NCI-H2196 (cell line): ENCODE measurements around the gene BCL2.

Experiments
- DNase-seq: peaks from one replicate; lab custom pipeline; 2025; ENCODE audit not compliant: unreplicated experiment; lab: John Stamatoyannopoulos, UW

Gene BCL2

GRCh38 chr18:63161761-63162195 is 157.8 kb downstream of the BCL2 start:
- peak; percentile 50 for DNase-seq

GRCh38 chr18:63161032-63161760 is 158.4 kb downstream of the BCL2 start:
- DNase-seq: no peak

GRCh38 chr18:63160172-63160995 is 159.2 kb downstream of the BCL2 start:
- DNase-seq: no peak

DNA sequence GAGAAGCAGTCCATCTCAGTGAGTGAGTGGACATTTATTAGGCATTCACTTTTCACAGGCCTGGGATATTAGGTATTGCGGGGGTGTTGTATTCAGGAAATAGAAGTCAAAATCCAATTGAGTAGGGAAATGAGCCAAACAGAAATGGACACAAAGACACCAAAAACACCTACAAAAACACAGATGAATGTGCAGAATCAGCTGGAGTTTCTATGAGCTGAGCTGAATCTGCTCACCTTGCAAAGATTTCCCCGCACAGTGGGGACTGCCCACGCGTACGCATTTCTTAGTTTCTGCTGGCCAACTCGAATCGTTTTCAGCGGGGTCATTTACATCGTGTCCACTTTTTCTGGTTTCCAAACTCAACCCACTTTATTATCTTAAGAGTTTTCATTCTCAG is 160.0 kb downstream of the BCL2 start:
- no peak for DNase-seq

DNA sequence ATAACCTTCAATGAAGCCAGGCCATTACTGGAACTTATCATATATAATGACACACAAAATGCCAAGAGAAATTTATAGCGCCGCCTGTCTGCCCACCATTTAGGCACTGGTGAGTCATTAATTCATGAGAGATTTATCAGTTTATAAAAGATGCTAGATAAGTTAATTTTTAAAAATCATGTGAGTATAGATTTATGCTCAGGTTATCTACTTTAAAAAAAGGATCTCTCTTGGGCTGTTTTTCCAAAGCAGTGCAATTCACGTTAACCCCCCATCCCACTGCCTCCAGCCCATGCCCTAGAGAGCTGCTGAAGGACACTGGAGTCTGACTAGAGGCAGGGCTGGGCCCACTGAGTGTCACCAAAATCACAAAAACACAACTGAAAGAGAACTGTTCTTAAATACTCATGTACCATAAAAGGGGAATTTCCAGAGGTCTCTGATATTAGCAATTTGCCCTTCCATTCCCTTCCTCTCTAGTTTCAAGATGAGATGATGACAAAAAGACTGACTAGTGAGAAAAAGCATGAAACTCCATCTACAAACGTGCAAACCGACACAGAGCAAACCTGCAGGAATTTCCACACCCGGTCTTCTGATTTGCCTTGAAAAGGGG is 160.8 kb downstream of the BCL2 start:
- DNase-seq: no peak

DNA sequence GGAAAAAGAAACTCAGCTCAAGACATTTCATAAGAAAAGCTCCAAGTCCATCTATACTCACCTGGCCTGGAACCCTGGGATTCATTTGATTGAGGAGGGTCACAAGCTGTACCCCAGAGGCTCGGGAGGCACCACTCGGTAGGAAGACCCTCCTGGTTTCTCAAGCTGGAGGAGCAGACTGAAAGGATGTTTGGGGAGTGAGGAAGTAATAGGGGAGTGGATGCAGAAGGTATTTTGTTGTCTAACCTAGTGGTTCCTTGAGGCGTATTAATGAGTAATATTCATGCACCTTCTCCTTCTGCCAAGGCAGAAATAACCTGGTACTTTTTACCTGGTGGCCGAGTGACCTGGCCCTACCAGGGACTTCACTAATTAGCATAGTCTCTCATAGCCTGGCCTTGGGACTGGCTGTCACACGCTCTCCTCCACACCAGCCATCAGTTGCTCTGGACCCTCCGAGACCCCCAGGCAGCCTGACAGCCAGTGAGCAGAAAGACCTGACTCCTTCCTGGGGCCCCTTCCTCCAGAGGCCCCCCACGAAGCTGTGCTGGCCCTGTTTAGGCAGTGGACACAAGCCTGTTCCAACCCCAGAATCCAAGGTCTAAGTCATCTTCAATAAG is 161.4 kb downstream of the BCL2 start:
- no peak for DNase-seq

DNA sequence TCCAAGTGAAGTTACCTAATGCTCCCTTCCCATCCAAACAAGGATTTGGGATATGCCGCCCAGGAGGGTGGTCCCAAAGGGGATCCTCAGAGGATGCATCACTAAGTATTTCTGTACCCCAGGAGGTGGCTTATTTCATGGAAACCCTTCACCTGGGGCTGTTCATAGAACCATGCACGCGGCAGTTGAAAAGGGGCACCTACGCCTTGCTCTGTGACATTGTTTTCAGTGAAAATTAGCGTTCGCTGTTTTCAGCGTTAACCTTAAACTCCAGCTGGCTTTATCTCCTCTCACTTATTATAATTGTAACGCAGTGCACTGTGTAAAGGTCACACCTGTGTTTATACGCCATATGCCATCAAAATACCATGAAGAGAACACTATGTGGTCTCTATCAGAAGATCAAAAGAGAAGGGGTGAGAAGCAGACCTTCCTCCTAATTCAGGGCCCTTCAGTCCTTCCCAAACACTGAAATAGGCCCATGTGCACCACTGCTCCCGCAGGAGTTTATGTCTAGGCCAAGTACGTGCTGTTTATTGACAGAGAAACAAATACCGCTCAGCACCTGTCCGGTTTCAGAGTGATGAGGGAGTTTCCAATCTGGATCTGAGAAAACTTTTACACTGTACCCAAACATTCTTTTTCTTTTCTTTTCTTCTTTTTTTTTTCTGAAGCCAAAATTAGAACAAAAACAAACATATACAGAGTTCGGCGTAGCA is 162.1 kb downstream of the BCL2 start:
- peak; percentile 36 for DNase-seq

GRCh38 chr18:63155910-63156773 is 163.4 kb downstream of the BCL2 start:
- DNase-seq: no peak

- DNase-seq: peak; percentile 93
Measured at GRCh38 chr18:63155169-63155852, 164.3 kb downstream of the BCL2 start.

DNA sequence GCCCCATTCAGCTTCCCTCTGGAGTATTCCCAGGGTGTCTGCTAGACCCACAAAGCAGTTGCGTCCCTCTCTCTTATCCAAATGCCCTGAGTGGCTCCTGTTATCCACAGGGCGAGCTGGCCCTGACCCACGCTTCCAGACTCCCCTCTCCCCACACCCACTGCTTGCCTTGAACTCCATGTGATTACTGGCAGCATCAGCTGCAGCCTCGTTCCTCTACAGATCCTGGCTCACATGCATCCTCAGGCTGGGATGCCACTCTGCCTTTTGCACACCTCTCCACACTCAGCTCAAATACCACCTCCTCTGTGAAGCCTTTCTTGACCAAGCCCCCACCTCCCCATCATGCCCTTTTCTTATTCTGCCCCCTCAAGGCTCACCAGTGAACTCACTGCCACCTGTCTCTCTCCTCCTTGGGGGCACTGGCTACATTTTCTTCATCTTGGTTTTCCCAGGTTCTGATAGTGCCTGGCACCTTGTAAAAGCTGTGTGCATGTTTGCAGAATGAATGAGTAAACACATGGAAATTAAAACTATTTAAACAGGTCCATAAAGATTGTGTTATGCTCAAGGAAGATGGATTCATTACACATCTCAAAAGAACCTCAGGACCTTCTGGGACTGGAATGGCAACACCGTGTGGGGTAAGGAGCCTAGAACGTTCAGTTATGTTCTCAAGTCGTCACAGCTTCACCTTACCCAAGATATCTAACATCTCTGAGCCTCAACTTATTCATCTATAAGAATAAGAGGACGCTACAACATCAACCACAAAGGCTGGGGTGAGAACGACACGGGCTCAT is 165.0 kb downstream of the BCL2 start:
- no peak for DNase-seq

DNA sequence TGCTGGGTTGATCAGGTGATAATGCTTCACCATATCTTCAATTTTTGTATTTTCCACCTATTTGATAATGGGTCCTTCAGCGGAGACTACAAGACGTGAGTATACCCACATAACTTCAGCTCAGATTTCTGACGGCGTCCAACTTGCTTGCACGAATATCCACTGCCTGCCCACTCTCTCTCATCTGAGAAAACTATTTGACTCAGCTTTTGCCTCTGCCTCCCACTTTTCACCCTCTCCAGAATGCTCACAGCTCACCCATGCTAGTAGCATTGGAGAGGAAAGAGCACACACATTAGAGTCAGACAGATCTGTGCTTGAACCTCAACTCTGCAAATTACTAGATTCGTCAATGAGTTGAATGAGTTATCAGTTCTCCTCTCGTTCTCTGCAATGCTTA is 166.8 kb downstream of the BCL2 start:
- DNase-seq: no peak

- no peak for DNase-seq
Measured at GRCh38 chr18:63152096-63152495, 167.5 kb downstream of the BCL2 start.

- no peak for DNase-seq
Measured at GRCh38 chr18:63151539-63151938, 168.0 kb downstream of the BCL2 start.

GRCh38 chr18:63150942-63151421 is 168.6 kb downstream of the BCL2 start:
- DNase-seq: no peak

- no peak for DNase-seq
Measured at GRCh38 chr18:63150326-63150725, 169.2 kb downstream of the BCL2 start.

DNA sequence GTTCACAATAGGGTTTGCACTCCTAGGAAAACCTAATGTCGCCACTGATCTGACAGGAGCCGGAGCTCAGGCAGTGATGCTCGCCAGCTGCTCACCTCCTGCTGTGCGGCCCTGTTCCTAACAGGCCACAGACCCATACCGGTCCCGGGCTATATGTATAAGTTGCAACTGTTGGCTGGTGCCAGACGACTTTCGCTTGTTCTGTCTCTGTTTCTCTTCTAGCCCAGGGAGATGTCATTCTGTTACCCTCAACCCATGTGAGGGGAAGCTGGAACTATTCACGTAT is 170.3 kb downstream of the BCL2 start:
- peak; percentile 29 for DNase-seq

DNA sequence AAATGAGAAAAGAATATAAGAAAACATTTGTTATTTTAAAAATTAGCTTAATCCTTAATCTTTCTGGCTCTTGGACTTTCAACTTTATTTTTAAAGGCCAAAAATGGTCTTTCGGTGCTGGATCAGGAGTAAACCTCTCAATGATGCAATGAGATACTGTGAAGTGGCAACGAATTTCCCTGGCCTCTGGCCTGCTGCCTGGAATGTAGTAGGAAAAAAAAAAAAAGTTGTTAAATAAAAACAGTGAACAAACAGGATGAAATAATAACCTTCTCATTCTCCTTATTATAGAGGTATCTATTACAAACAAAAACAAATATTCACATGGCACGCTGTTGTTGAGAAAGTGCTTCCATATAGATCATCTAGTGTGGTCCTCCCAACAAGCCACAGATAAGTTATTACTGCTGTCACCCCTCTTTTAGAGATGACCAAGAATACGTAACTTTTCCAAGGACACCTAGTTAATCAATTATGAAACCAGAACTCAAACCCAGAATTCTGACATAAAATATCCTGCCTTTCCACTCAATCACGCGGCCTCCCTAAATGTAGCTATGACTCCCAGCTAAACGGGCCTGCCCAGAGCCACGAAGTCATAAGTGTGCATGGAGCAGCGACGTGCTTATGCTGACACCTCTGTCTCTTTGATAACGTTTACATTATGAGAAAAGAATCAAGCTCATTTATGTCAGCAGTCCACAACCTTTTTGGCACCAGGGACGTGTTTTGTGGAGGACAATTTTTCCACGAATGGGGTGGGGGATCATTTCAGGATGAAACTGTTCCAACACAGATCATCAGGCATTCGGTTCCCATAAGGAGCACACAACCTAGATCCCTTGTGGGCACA is 170.9 kb downstream of the BCL2 start:
- peak; percentile 65 for DNase-seq

DNA sequence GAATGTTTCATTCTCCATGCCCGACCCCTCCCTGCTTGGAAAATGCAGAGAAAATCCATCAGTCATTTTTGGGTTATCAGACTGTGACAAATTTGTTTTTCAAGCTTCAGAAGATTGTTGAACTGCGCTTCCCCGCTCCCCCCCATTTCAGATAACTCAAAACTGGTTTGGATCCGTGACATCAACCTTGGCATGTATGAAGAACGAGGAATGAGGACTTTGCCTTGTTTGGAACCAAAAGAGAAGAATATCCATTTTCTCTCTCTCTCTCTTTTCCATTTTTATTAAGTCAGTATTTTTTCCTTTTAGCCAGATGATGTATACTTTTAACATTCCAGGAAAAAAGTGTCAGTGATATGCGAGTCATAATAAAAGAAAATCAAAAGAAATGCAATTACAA is 171.6 kb downstream of the BCL2 start:
- no peak for DNase-seq
